Measurements from ENCODE around the gene MGST3. TPM values are rescaled to one million over a fixed set of nuclear protein-coding genes. Genes with fewer than 3 reads are reported as not detected.
"Not testable (repeated sequence)": the region's sequence is repeated elsewhere in the genome, so short reads cannot be mapped to it uniquely, and the experiment has no call there.

The MGST3 gene
- total and polyA plus RNA-seq, 2 experiments from 2014 or later: 84.5 to 262 TPM

DNA sequence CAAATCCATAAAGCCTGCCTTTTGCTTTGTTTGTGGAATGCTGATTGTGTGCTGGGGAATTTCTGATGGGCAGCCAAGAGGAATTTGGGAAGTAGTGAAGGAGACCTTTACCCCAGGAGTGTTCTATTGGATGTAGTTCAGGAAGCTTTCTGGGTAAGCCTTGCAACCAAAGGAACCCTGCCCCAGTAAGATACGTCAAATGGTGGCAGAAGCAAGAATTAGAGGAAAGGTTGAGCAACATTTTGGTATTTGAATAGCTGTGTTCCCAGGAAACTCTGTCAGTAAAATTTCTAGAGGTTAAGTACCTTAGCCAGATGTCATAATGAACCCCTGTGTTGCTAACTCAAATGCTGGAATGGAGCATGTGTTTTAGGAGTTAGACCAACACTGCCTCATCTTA is 6.4 kb downstream of the MGST3 start (continued):
- TF ChIP-seq, protein P1, sequence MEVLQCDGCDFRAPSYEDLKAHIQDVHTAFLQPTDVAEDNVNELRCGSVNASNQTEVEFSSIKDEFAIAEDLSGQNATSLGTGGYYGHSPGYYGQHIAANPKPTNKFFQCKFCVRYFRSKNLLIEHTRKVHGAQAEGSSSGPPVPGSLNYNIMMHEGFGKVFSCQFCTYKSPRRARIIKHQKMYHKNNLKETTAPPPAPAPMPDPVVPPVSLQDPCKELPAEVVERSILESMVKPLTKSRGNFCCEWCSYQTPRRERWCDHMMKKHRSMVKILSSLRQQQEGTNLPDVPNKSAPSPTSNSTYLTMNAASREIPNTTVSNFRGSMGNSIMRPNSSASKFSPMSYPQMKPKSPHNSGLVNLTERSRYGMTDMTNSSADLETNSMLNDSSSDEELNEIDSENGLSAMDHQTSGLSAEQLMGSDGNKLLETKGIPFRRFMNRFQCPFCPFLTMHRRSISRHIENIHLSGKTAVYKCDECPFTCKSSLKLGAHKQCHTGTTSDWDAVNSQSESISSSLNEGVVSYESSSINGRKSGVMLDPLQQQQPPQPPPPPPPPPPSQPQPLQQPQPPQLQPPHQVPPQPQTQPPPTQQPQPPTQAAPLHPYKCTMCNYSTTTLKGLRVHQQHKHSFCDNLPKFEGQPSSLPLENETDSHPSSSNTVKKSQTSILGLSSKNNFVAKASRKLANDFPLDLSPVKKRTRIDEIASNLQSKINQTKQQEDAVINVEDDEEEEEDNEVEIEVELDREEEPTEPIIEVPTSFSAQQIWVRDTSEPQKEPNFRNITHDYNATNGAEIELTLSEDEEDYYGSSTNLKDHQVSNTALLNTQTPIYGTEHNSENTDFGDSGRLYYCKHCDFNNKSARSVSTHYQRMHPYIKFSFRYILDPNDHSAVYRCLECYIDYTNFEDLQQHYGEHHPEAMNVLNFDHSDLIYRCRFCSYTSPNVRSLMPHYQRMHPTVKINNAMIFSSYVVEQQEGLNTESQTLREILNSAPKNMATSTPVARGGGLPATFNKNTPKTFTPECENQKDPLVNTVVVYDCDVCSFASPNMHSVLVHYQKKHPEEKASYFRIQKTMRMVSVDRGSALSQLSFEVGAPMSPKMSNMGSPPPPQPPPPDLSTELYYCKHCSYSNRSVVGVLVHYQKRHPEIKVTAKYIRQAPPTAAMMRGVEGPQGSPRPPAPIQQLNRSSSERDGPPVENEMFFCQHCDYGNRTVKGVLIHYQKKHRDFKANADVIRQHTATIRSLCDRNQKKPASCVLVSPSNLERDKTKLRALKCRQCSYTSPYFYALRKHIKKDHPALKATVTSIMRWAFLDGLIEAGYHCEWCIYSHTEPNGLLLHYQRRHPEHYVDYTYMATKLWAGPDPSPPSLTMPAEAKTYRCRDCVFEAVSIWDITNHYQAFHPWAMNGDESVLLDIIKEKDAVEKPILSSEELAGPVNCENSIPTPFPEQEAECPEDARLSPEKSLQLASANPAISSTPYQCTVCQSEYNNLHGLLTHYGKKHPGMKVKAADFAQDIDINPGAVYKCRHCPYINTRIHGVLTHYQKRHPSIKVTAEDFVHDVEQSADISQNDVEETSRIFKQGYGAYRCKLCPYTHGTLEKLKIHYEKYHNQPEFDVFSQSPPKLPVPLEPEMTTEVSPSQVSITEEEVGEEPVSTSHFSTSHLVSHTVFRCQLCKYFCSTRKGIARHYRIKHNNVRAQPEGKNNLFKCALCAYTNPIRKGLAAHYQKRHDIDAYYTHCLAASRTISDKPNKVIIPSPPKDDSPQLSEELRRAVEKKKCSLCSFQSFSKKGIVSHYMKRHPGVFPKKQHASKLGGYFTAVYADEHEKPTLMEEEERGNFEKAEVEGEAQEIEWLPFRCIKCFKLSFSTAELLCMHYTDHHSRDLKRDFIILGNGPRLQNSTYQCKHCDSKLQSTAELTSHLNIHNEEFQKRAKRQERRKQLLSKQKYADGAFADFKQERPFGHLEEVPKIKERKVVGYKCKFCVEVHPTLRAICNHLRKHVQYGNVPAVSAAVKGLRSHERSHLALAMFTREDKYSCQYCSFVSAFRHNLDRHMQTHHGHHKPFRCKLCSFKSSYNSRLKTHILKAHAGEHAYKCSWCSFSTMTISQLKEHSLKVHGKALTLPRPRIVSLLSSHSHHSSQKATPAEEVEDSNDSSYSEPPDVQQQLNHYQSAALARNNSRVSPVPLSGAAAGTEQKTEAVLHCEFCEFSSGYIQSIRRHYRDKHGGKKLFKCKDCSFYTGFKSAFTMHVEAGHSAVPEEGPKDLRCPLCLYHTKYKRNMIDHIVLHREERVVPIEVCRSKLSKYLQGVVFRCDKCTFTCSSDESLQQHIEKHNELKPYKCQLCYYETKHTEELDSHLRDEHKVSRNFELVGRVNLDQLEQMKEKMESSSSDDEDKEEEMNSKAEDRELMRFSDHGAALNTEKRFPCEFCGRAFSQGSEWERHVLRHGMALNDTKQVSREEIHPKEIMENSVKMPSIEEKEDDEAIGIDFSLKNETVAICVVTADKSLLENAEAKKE (CRISPR knock-in tag; IDR thresholded peaks at IDR 0.05): no peak
- TF ChIP-seq NANOG (IDR thresholded peaks at IDR 0.05; ENCODE audit: borderline replicate concordance): no peak
- TF ChIP-seq, protein P2, sequence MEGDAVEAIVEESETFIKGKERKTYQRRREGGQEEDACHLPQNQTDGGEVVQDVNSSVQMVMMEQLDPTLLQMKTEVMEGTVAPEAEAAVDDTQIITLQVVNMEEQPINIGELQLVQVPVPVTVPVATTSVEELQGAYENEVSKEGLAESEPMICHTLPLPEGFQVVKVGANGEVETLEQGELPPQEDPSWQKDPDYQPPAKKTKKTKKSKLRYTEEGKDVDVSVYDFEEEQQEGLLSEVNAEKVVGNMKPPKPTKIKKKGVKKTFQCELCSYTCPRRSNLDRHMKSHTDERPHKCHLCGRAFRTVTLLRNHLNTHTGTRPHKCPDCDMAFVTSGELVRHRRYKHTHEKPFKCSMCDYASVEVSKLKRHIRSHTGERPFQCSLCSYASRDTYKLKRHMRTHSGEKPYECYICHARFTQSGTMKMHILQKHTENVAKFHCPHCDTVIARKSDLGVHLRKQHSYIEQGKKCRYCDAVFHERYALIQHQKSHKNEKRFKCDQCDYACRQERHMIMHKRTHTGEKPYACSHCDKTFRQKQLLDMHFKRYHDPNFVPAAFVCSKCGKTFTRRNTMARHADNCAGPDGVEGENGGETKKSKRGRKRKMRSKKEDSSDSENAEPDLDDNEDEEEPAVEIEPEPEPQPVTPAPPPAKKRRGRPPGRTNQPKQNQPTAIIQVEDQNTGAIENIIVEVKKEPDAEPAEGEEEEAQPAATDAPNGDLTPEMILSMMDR (conservative IDR thresholded peaks at IDR 0.05; ENCODE audit: low read depth in 2 of 2): no peak

GRCh38 chr1:165638211-165638610 is 7.2 kb downstream of the MGST3 start:
- not testable (repeated sequence) for H2AFZ ChIP-seq; ATAC-seq; H3K27ac ChIP-seq (ENCODE audit: low read depth); H3K36me3 ChIP-seq (ENCODE audit: insufficient read depth); H3K4me3 Mint-ChIP-seq; H3F3A ChIP-seq (replicated peaks; ENCODE audit: low read depth); H3K27ac Mint-ChIP-seq; DNase-seq (ENCODE audit: low spot score); H3K36me3 Mint-ChIP-seq (ENCODE audit: low read depth); H3K9me2 ChIP-seq (ENCODE audit: insufficient read depth); H3K9me3 Mint-ChIP-seq; H3K27me3 ChIP-seq (ENCODE audit: insufficient read depth); H3K4me2 ChIP-seq; H3K4me3 ChIP-seq
- peaks cover 10% of the 10 kb centered on the region for H3K27me3 Mint-ChIP-seq (ENCODE audit: insufficient read depth, low read depth, poor library complexity)
- Histone ChIP-seq H3K79me2 (replicated peaks; ENCODE audit: insufficient read depth) (peaks cover 89% of the 10 kb centered on the region), H4K20me1 (replicated peaks; ENCODE audit: insufficient read depth) (peaks cover 18% of the 10 kb centered on the region; the same call in 1 of the 2 replicates), H3K4me1 (ENCODE audit: insufficient read depth) (peaks cover 29% of the 10 kb centered on the region)
- peaks cover 37% of the 10 kb centered on the region for H3K4me1 Mint-ChIP-seq
